GM19395 (cell line): ENCODE results near the gene NLK.
"Not testable (repeated sequence)": the region's sequence is repeated elsewhere in the genome, so short reads cannot be mapped to it uniquely, and the experiment has no call there.

Experiments used
- ATAC-seq: cut with Tn5 transposase; IDR thresholded peaks from one replicate; pipeline ENCODE4 v1.9.1; 2021; ENCODE audit warnings: mild to moderate bottlenecking, moderate library complexity; ENCODE audit not compliant: unreplicated experiment

NLK gene

GRCh38 chr17:28227316-28228108, 185.0 kb downstream of the NLK start:
- no peak for ATAC-seq

GRCh38 chr17:28228109-28228840, 185.8 kb downstream of the NLK start:
- no peak for ATAC-seq

GRCh38 chr17:28228986-28229729, 186.7 kb downstream of the NLK start:
- no peak for ATAC-seq

- no peak for ATAC-seq
These were observed 187.5 kb downstream of the NLK start for GRCh38 chr17:28230011-28230410.

GRCh38 chr17:28230607-28231006, 188.1 kb downstream of the NLK start:
- ATAC-seq, result not testable (repeated sequence)

- ATAC-seq, result not testable (repeated sequence)
These were observed 189.1 kb downstream of the NLK start for GRCh38 chr17:28231624-28232023.

GRCh38 chr17:28232966-28233870, 190.7 kb downstream of the NLK start:
- not testable (repeated sequence) for ATAC-seq

GRCh38 chr17:28233872-28234856, 191.7 kb downstream of the NLK start:
- not testable (repeated sequence) for ATAC-seq

- ATAC-seq, result not testable (repeated sequence)
These were observed 192.7 kb downstream of the NLK start for GRCh38 chr17:28235066-28235700.

GRCh38 chr17:28236033-28236653, 193.7 kb downstream of the NLK start:
- not testable (repeated sequence) for ATAC-seq

- not testable (repeated sequence) for ATAC-seq
These were observed 196.2 kb downstream of the NLK start for GRCh38 chr17:28238547-28239270.

- no peak for ATAC-seq
These were observed 196.8 kb downstream of the NLK start for GRCh38 chr17:28239271-28239624.

GRCh38 chr17:28240688-28241340, 198.3 kb downstream of the NLK start:
- ATAC-seq, result no peak

GRCh38 chr17:28242791-28243190, 200.3 kb downstream of the NLK start:
- ATAC-seq, result no peak

- not testable (repeated sequence) for ATAC-seq
These were observed 200.8 kb downstream of the NLK start for GRCh38 chr17:28243268-28243667.

GRCh38 chr17:28244446-28244845, 202.0 kb downstream of the NLK start:
- ATAC-seq, result no peak
